HG02623 (cell line): Measurements from ENCODE around the gene ABHD16A.

Experiments used
- ATAC-seq: cut with Tn5 transposase; IDR thresholded peaks from one replicate; pipeline ENCODE4 v1.9.1; 2021; ENCODE audit warnings: moderate library complexity; ENCODE audit not compliant: unreplicated experiment

Gene ABHD16A

GRCh38 chr6:31732029-31732428 lies 28.9 kb upstream of the ABHD16A start:
- ATAC-seq: no peak

- ATAC-seq: no peak
Measured at GRCh38 chr6:31730631-31731086, 27.5 kb upstream of the ABHD16A start.

GRCh38 chr6:31729979-31730630 lies 27.0 kb upstream of the ABHD16A start:
- ATAC-seq: peak; percentile 36

DNA sequence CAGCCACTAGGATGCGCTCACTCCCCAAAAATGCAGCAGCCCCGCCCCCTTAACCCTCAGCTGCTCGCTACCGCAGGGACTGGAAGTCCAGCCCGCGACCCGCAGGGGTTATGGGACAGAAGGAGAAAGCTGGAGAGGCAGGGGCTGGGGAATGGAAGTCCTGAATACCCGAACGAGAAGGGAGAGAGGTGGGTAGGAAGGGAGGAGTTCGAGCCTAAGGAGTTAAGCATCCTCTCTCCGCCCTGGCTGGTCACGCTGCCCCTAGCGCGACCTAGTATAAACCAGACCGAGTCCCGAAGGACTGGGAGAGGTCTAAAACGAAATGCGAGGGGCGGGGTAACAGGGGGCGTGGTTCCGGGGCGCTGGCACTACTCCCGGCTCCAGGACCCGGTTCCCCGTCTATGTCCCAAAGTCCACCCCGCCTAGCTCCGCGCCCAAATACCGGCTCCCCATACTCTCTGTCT lies 26.4 kb upstream of the ABHD16A start:
- peak; percentile 44 for ATAC-seq

DNA sequence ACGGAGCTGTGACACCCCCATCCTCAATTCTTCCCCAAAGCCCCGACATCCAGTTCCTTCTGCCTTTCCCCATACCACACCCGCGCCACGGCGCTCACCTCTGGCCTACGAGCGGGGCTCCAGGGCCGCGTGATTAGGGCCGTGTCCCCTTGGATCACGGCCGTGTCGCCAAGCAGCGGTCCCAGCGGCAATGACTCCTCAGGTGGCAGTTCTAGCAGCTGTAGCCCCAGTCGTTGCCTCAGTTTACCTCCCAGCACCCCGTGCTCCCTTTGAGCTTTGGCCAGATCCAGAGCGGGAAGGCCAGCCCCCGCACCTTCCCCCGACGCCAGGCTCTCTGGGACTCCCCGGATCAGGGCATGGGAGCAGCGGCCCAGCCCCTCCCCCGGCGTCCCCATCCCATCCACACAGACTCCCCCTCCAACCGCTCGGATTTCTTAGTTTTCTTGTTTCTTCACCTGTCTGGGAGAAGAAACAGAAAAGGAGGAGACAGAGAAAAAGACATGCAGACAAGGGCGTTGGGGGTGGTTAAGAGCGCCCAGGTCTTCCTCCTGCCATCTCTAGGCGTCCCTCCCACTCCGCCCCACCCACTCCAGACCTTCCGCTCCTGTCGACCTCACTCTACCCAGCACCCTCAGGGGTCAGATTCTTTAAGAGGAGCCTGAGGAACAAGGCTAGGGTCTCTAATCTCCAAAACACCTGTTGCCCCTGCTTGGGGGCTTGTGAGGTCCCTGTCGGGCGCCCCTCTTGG lies 25.8 kb upstream of the ABHD16A start, which contains the start of gene DDAH2:
DDAH2 (minus strand) TSS at position 533 of the 748 bp plus-strand sequence; CDS start at position 395, 138 bp downstream.
- no peak for ATAC-seq

DNA sequence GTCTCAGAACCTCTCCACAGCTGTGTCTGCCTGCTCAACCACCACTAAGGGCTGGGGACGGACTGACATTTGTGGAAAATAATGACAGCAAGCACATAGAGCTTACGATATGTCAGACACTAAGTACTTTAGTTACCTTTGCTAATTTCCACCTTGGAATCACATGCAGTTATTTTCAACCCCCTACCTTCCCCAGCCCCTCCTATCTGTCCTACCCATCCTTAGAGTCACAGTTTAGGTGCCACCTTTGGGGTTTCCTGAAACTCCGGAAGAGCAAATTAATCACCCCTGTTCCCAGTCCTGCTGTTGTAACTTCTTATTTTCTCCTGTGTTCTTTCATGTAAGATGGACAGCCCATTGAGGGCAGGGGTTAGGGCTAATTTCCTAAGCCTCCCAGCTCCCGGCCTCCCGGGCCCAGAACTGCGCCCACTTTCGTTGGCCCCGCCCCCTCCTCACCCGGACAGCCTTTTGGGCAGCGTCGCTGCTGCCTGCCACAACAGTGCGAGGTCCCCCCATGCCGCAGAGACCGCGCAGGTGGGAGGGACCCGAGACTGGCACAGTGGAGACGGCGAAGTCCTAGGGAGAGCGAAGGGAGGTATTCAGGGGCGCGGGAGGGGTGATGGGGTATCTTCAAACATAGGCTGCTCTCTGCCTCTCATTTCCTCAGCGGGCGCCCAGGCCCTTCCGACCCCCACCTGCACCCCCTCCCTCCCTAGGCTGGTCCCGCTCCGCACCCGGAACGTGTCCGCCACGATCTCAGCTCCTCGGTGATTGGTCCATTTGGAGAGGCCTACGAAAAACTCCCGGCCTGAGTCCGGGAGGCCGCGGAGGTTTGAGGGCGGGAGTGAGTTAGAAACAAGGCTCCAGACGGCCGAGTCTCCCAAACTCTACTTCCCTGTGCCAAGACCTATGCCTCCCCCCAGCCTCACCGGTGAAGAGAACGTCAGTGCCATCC lies 24.9 kb upstream of the ABHD16A start:
- ATAC-seq: no peak

GRCh38 chr6:31727034-31727716 lies 24.1 kb upstream of the ABHD16A start:
- ATAC-seq: no peak

- ATAC-seq: no peak
Measured at GRCh38 chr6:31725502-31726350, 22.6 kb upstream of the ABHD16A start.

GRCh38 chr6:31723980-31724691 lies 21.0 kb upstream of the ABHD16A start:
- no peak for ATAC-seq

- no peak for ATAC-seq
Measured at GRCh38 chr6:31723245-31723979, 20.3 kb upstream of the ABHD16A start, which contains the start of gene MPIG6B. Gene MPIG6B (plus strand): TSS chr6:31723373. CDS start chr6:31723384, 11 bp downstream.

DNA sequence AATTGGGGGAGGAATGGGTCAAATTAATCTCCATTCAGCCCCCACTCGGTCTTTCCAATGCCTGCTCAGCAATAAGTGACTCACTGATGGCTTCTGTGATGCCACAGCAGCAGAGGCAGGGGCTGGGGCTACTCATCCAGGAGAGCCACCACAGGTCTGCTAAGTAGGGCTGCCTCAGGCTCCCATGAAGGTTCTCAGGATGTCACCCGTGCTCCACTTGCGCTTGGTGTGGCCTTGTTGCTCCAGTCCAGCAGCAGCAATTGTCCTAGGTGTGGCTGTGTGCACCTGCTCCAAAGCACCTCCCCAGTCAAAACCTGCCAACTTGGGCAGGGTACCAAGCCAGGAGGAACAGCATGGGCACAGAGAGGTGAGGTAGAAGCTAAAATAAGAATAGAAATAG lies 19.0 kb upstream of the ABHD16A start:
- no peak for ATAC-seq

GRCh38 chr6:31721351-31722020 lies 18.4 kb upstream of the ABHD16A start, which contains the start of gene LY6G6C:
Gene LY6G6C (minus strand): TSS chr6:31721746. CDS start chr6:31721679, 67 bp downstream.
- no peak for ATAC-seq

DNA sequence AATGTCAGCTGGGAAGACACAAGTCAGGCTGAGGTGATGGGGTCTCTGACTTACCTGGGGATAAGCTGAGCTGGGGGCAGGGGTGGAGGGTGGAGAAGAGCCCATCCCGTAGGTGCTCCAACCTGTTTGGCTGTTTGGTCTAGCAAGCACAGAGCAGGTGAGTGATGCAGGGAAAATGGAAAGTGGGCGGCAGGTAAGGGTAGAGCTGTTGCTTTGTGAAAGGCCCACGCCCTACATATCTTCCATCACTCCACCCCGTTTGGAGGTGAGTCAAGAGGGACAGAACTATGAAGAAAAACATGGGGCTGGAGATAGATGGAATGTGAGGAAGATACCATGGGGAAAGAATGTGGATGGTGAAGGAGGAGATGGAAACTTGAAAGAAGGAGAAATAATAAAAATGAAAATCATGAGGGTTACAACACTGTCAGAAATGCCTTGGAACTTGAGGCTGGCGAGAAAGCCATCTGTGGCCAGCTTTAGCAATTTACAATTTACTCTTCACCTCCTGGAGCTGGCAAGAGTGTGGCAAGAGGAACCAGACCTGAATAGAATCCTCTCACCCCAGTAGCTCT lies 17.2 kb upstream of the ABHD16A start:
- no peak for ATAC-seq

DNA sequence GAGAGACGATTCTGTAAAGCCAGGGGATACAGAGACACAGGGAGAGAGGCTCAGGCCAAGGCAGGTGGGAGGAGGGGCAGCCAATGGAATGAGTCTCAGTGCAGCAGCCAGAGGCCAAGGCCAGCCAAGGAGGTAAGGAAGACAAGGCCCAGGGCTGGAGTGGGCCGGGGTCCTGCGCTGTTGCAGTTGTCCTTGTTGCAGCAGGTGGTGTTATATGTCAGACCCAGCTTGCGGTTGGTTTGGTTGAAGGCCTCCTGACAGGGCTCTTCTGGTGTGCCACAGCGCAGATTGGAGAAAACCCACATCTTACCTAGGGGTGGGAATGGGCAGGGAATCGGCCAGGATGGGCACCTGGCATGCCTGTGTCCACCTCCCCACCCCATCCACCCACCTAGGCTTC lies 15.9 kb upstream of the ABHD16A start:
- no peak for ATAC-seq

DNA sequence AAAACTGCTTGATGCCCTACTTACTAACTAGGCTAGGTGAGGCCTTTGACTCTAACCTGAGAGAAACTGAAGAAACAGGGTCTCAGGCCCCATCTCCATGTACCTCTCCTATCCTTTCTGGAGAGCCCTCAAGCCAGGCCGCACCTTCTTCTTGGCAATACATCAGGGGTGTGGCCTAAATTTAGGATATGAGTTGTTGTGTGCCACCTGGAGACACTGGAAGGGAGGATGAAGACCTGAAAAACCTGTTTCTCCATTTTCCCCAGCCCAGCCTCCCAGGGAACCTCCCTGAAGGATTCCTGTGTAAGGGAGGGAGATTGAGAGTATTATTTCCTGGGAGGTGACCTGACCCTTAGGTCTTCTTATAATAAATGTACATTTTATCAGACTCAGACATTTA lies 15.1 kb upstream of the ABHD16A start:
- no peak for ATAC-seq

DNA sequence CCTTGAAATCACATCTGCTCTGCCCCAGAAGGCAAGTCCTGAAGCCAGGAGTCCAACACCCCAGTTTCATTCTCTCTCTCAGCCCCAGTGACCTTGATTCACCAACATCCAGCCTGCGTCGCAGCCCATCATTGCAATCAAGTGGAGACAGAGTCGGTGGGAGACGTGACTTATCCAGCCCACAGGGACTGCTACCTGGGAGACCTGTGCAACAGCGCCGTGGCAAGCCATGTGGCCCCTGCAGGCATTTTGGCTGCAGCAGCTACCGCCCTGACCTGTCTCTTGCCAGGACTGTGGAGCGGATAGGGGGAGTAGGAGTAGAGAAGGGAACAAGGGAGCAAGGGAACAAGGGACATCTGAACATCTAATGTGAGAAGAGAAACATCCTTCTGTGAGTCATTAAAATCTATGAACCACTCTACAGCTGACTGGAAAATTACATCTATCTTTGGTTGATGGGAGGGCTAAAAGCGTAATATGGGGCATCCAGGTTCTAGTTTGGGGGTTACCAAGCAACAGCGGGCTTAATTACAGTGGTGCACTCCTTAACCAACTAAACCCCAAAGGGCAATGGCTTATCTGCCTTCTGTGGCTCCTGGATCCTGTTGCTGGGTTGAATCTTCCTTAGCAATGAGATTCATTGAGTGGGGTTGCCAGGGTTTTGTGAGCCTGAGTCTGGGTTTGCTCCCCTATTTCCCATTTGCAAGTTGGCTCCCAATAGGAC lies 14.5 kb upstream of the ABHD16A start:
- ATAC-seq: no peak
